Mesothelial cell of epicardium (in vitro differentiated cells): Measurements from ENCODE around the gene DRC7. TPM values are rescaled to one million over a fixed set of nuclear protein-coding genes. Genes with fewer than 3 reads are reported as not detected.

Experiments used
- DNase-seq, 2 experiments: peaks; one replicate each; pipeline ENCODE4 v3.0.0; 2021; ENCODE audit warnings: low spot score in 2 of 2; ENCODE audit not compliant: unreplicated experiment in 2 of 2
- H3K27ac Mint-ChIP-seq: 2 replicates; pipeline ENCODE4 v1.8.0; 2021; ENCODE audit warnings: mixed read lengths
- H3K27me3 Mint-ChIP-seq: 2 replicates; pipeline ENCODE4 v1.8.0; 2021; ENCODE audit warnings: low read depth, mixed read lengths
- H3K36me3 Mint-ChIP-seq: 2 replicates; pipeline ENCODE4 v1.8.0; 2021; ENCODE audit warnings: mixed read lengths
- H3K4me1 Mint-ChIP-seq: 2 replicates; pipeline ENCODE4 v1.8.0; 2021; ENCODE audit warnings: mixed read lengths
- H3K4me3 Mint-ChIP-seq: 2 replicates; pipeline ENCODE4 v1.8.0; 2021; ENCODE audit warnings: mild to moderate bottlenecking, moderate library complexity, mixed read lengths
- H3K9me3 Mint-ChIP-seq: 2 replicates; pipeline ENCODE4 v1.8.0; 2021; ENCODE audit warnings: mixed read lengths
- CTCF ChIP-seq: fragments of 200-600 bp; sonication (generic); IDR thresholded peaks from one replicate; pipeline ENCODE4 v1.5.0; 2021; ENCODE audit warnings: antibody characterized with exemption; ENCODE audit not compliant: unreplicated experiment
- total RNA-seq: library from RNA; stranded (reverse); gene quantifications from 3 replicates; pipeline ENCODE4 v1.2.1, GENCODE V29; 2021

DRC7 gene
- total RNA-seq, 1 donor from 2014 or later: not detected

GRCh38 chr16:57723170-57723569 is 28.6 kb downstream of the DRC7 start:
- Mint-ChIP-seq H3K4me1 (no peaks in the 10 kb centered on the region), H3K36me3 (no peaks in the 10 kb centered on the region), H3K27ac (no peak overlapping the region), H3K4me3 (no peak overlapping the region), H3K27me3 (no peaks in the 10 kb centered on the region), H3K9me3 (no peaks in the 10 kb centered on the region)
- DNase-seq: no peak
- TF ChIP-seq CTCF: peak; percentile 33

DNA sequence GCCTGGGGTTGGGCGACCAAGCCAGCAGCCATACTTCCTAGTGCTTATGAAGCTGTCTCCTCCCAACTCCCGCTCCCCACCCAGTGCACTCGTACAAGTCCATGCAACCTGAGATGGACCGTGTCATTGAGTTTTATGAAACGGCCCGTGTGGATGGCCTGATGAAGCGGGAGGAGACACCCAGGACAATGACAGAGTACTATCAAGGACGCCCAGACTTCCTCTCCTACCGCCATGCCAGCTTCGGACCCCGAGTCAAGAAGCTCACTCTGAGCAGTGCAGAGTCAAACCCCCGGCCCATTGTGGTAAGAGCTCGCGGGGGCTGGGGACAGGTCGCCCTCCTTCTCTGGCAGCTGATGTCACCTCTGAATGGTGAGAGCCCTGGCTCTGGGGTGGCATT is 29.9 kb downstream of the DRC7 start:
- Mint-ChIP-seq H3K27ac (no peak overlapping the region), H3K4me1 (no peaks in the 10 kb centered on the region), H3K9me3 (no peaks in the 10 kb centered on the region), H3K36me3 (no peaks in the 10 kb centered on the region), H3K4me3 (no peak overlapping the region), H3K27me3 (no peaks in the 10 kb centered on the region)
- DNase-seq: no peak
- no peak for TF ChIP-seq CTCF

DNA sequence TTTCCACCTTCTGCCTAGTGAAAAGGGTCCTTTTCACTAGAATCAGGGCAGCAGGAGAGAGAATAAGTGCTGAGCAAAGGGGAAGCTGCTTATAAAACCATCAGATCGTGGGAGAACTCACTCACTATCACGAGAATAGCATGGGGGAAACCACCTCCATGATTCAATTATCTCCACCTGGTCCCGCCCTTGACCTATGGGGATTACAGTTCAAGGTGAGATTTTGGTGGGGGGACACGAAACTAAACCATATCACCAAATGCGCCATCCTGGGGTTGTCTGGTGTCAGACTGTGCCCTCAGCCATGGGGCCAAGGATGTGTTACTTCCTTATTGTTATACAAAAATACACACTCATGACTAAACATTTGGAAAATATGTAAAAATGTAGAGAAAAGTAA is 30.5 kb downstream of the DRC7 start:
- no peaks in the 10 kb centered on the region for H3K36me3 Mint-ChIP-seq
- H3K27ac Mint-ChIP-seq: no peak overlapping the region
- H3K27me3 Mint-ChIP-seq: no peaks in the 10 kb centered on the region
- H3K4me3 Mint-ChIP-seq: no peak overlapping the region
- no peak for DNase-seq
- no peaks in the 10 kb centered on the region for H3K4me1 Mint-ChIP-seq
- H3K9me3 Mint-ChIP-seq: no peaks in the 10 kb centered on the region
- TF ChIP-seq CTCF: no peak

- Mint-ChIP-seq H3K4me3 (no peak overlapping the region), H3K27me3 (no peaks in the 10 kb centered on the region), H3K9me3 (no peaks in the 10 kb centered on the region), H3K27ac (no peak overlapping the region), H3K36me3 (no peaks in the 10 kb centered on the region), H3K4me1 (no peaks in the 10 kb centered on the region)
- no peak for DNase-seq
- no peak for TF ChIP-seq CTCF
Measured at GRCh38 chr16:57725554-57725953, 30.9 kb downstream of the DRC7 start.

- Mint-ChIP-seq H3K9me3 (no peaks in the 10 kb centered on the region), H3K27me3 (no peaks in the 10 kb centered on the region), H3K4me1 (no peaks in the 10 kb centered on the region), H3K36me3 (no peaks in the 10 kb centered on the region), H3K27ac (no peak overlapping the region), H3K4me3 (no peak overlapping the region)
- DNase-seq: no peak
- TF ChIP-seq CTCF: no peak
Measured at GRCh38 chr16:57725976-57726375, 31.4 kb downstream of the DRC7 start.

GRCh38 chr16:57726433-57726947 is 31.9 kb downstream of the DRC7 start:
- no peak overlapping the region for H3K27ac Mint-ChIP-seq
- no peak for TF ChIP-seq CTCF
- no peaks in the 10 kb centered on the region for H3K9me3 Mint-ChIP-seq
- peaks cover 2% of the 10 kb centered on the region for H3K4me1 Mint-ChIP-seq
- no peak overlapping the region for H3K4me3 Mint-ChIP-seq
- no peak for DNase-seq
- peaks cover 3% of the 10 kb centered on the region for H3K27me3 Mint-ChIP-seq
- no peaks in the 10 kb centered on the region for H3K36me3 Mint-ChIP-seq
